ENCODE measurements around the gene MBP.

Gene MBP

GRCh38 chr18:77046994-77047393 lies 85.6 kb downstream of the MBP start:
- no peak for TF ChIP-seq CTCF (conservative IDR thresholded peaks at IDR 0.05)
- H3K27ac ChIP-seq = no peak overlapping the region

- no peak overlapping the region for H3K27ac ChIP-seq
Measured at GRCh38 chr18:77046409-77046808, 86.2 kb downstream of the MBP start.

GRCh38 chr18:77045677-77046076 lies 86.9 kb downstream of the MBP start:
- H3K27ac ChIP-seq = no peak overlapping the region
- no peak for TF ChIP-seq CTCF (conservative IDR thresholded peaks at IDR 0.05)

More at GRCh38 chr18:77046409-77046808, 86.2 kb downstream of the MBP start:
- TF ChIP-seq CTCF (conservative IDR thresholded peaks at IDR 0.05) = no peak

- no peak for TF ChIP-seq CTCF (conservative IDR thresholded peaks at IDR 0.05)
- H3K27ac ChIP-seq = no peak overlapping the region
Measured at GRCh38 chr18:77044866-77045664, 87.5 kb downstream of the MBP start.

GRCh38 chr18:77043541-77044280 lies 88.9 kb downstream of the MBP start:
- TF ChIP-seq CTCF (conservative IDR thresholded peaks at IDR 0.05) = no peak
- no peak overlapping the region for H3K27ac ChIP-seq

- H3K27ac ChIP-seq = no peak overlapping the region
- TF ChIP-seq CTCF (conservative IDR thresholded peaks at IDR 0.05) = no peak
Measured at GRCh38 chr18:77042583-77042982, 90.0 kb downstream of the MBP start.
